Upper lobe of left lung (tissue), 4 donors: ENCODE results near the gene PCDHB2.

Experiments
- EP300 ChIP-seq, 4 donors: sonication (generic); formaldehyde crosslinking; IDR thresholded peaks; one replicate each; pipeline ENCODE4 v1.5.1; 2017; ENCODE audit warnings: antibody characterized with exemption in 4 of 4, control low read depth in 2 of 4
- POLR2AphosphoS5 ChIP-seq, 2 donors: sonication (generic); formaldehyde crosslinking; IDR thresholded peaks; one replicate each; pipeline ENCODE4 v1.5.1; 2017; ENCODE audit warnings: antibody characterized with exemption in 2 of 2
- TF ChIP-seq, protein P1 (sequence below), 6 experiments: fragments of 450-650 bp in 4 of 6; fragments of 200-600 bp in 2 of 6; sonication (generic) in 2 of 6; IDR thresholded peaks; one replicate each; pipeline ENCODE4 v1.5.1; 2016 to 2019; ENCODE audit warnings: antibody characterized with exemption in 6 of 6

DNA sequence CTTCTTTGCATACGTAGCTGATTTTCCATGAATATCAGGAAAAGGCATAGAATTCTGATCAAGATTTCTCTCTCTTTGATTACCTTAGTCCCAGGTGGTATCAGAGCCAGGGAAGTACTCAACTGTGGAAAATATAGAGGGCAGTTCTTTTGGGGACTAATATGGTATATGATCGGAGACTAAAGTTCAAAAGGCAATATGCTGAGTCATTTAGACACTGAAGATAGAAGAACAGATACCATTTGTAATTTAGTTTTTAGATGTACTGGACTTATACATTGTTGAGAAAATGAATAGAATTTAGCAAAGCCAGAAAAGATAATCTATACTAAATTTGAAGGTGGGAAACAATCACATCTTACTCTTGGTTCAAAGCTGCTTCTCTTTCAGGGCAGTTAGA is 10.9 kb downstream of the PCDHB2 start:
- TF ChIP-seq POLR2AphosphoS5 (IDR thresholded peaks at IDR 0.05) (no peak), EP300 (IDR thresholded peaks at IDR 0.05) (no peak)
- TF ChIP-seq, protein P1, sequence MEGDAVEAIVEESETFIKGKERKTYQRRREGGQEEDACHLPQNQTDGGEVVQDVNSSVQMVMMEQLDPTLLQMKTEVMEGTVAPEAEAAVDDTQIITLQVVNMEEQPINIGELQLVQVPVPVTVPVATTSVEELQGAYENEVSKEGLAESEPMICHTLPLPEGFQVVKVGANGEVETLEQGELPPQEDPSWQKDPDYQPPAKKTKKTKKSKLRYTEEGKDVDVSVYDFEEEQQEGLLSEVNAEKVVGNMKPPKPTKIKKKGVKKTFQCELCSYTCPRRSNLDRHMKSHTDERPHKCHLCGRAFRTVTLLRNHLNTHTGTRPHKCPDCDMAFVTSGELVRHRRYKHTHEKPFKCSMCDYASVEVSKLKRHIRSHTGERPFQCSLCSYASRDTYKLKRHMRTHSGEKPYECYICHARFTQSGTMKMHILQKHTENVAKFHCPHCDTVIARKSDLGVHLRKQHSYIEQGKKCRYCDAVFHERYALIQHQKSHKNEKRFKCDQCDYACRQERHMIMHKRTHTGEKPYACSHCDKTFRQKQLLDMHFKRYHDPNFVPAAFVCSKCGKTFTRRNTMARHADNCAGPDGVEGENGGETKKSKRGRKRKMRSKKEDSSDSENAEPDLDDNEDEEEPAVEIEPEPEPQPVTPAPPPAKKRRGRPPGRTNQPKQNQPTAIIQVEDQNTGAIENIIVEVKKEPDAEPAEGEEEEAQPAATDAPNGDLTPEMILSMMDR (IDR thresholded peaks at IDR 0.05): no peak
